ENCODE results near the gene ZBED4.

ZBED4 gene

DNA sequence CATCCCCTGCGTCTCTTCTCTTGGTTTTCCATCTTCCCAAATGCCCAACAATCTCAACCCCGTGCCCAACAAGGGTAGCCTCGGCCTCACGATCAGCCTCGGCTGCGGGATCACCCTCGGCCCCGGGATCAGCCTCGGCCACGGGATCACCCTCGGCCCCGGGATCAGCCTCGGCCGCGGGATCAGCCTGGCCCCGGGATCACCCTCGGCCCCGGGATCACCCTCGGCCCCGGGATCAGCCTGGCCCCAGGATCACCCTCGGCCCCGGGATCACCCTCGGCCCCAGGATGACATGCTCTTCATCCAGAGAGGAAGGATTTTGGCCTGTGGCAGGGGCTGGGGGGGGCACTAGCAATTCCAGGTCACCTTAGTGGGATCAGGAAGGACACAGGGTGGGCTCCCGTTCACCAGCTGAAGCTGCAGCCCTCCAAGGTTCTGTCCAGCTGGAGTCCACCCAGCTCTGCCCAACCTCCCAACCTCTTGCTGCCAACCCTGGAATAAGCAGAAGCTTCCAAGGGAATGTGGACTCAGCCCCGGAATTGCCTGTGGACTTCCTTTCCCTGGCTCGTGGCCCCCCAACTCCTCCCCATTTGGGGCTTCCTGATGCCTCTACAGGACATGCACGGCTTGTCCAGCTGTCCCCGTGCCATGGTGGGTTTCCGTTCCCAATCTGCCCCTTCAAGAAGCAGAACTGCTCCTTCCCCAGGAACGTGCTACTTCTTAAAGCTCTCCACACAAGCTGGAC is 58.4 kb downstream of the ZBED4 start:
- Histone ChIP-seq H3K9me3 (replicated peaks in 1 of 11) (no peaks in the 10 kb centered on the region), H4K20me1 (peaks cover 4 to 89% (median 31%) of the 10 kb centered on the region in 11 experiments; a peak in 18 of 22 replicates), H3K4me1 (peaks cover 3 to 19% (median 8%) of the 10 kb centered on the region in 10 experiments; a peak in 19 of 20 replicates), H3K36me3 (peaks cover 54 to 83% (median 71%) of the 10 kb centered on the region in 11 experiments), H3K4me3 (no peak overlapping the region), H3K4me2 (no peak overlapping the region), H3K27me3 (no peaks in the 10 kb centered on the region), H3K27ac (no peak overlapping the region), H3K9ac (no peak overlapping the region)
- no peak for TF ChIP-seq Cebpa-rat (IDR thresholded peaks at IDR 0.05)

DNA sequence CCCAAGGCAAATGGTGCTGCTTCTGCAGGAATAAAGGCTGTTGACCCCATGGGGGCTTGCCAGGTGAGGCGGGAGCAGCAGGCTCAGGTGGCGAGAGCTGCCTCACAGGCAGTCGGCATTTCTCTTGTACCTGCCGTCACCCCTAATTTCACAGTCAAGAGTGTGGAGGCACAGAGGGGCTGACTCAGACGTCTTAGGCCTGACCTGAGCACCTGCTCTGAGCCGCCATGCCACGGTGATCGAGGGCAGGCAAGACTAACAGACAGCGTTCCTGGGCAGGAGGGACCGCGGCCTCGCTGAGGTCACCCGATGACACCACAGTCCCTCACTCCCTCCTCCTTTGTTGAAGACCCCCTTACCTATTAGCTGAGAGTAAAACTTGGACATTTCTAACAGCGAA is 59.4 kb downstream of the ZBED4 start:
- Histone ChIP-seq H3K9me3 (replicated peaks in 1 of 11) (no peaks in the 10 kb centered on the region), H3K9ac (no peak overlapping the region)

DNA sequence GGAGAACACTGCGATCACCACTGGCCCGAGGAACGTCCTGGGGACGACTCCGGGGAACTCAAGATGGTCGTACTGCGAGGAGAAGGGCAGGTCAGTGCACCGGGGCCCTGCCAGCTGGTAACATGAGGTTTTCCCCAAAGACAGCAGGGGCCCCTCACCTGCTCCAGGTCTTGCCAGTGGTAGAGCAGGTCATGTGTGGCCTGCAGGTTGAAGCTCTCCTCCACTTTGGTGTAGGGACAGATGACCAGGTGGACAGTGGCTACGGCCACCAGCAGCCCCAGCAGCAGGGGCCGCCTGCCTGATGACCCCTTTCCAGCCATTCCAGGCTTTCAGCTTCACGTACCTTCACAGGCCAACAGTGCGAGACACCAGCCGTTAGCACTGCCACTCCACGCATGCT is 59.8 kb downstream of the ZBED4 start:
- TF ChIP-seq Cebpa-rat (IDR thresholded peaks at IDR 0.05): no peak
- peaks cover 7 to 27% (median 16%) of the 10 kb centered on the region in 10 experiments; a peak in 19 of 20 replicates for H3K4me1 ChIP-seq
- H3K4me2 ChIP-seq: no peak overlapping the region
- H3K27ac ChIP-seq: no peak overlapping the region
- no peak overlapping the region for H3K4me3 ChIP-seq
- no peaks in the 10 kb centered on the region for H3K9me3 ChIP-seq (replicated peaks in 1 of 11)
- no peak overlapping the region for H3K9ac ChIP-seq
- peaks cover 4 to 81% (median 28%) of the 10 kb centered on the region in 11 experiments; a peak in 17 of 22 replicates for H4K20me1 ChIP-seq
- H3K27me3 ChIP-seq: no peaks in the 10 kb centered on the region
- peaks cover 45 to 71% (median 59%) of the 10 kb centered on the region in 11 experiments for H3K36me3 ChIP-seq

More for the DNA sequence above, 59.4 kb downstream of the ZBED4 start:
- no peak for TF ChIP-seq Cebpa-rat (IDR thresholded peaks at IDR 0.05)
- H3K4me2 ChIP-seq: no peak overlapping the region
- H3K36me3 ChIP-seq: peaks cover 45 to 74% (median 61%) of the 10 kb centered on the region in 11 experiments
- H3K27me3 ChIP-seq: no peaks in the 10 kb centered on the region
- H4K20me1 ChIP-seq: peaks cover 4 to 81% (median 28%) of the 10 kb centered on the region in 11 experiments; a peak in 17 of 22 replicates
- H3K4me3 ChIP-seq: no peak overlapping the region
- peaks cover 7 to 27% (median 16%) of the 10 kb centered on the region in 10 experiments; a peak in 19 of 20 replicates for H3K4me1 ChIP-seq
- no peak overlapping the region for H3K27ac ChIP-seq

DNA sequence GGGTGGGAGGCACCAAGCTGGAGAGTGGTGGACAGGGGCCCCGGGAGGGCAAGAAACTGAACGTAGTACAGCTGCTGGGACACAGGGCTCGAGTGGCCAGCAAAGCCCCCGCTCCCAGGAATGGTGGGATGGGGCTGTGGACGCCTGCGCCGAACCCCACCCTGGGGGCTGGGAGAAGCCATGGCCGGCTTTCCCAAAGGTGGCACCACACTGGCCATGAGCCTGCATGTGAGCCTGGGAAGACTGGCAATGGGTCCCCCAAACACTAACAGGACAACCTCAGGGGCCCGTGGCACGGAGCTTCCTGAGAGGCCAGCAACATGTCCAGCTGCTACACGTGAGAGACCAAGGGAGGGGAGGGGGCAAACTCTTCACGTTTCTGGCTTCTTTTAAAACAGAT is 60.6 kb downstream of the ZBED4 start:
- no peak overlapping the region; a peak in 1 of 22 replicates for H3K9ac ChIP-seq
- no peak overlapping the region for H3K4me3 ChIP-seq
- peaks cover 4 to 77% (median 28%) of the 10 kb centered on the region in 11 experiments; a peak in 17 of 22 replicates for H4K20me1 ChIP-seq
- no peaks in the 10 kb centered on the region for H3K27me3 ChIP-seq
- no peaks in the 10 kb centered on the region for H3K9me3 ChIP-seq (replicated peaks in 1 of 11)
- H3K36me3 ChIP-seq: peaks cover 43 to 64% (median 54%) of the 10 kb centered on the region in 11 experiments
- H3K4me1 ChIP-seq: peaks cover 11 to 31% (median 21%) of the 10 kb centered on the region in 10 experiments
- no peak overlapping the region for H3K27ac ChIP-seq
- TF ChIP-seq Cebpa-rat (IDR thresholded peaks at IDR 0.05): no peak
- no peak overlapping the region for H3K4me2 ChIP-seq

DNA sequence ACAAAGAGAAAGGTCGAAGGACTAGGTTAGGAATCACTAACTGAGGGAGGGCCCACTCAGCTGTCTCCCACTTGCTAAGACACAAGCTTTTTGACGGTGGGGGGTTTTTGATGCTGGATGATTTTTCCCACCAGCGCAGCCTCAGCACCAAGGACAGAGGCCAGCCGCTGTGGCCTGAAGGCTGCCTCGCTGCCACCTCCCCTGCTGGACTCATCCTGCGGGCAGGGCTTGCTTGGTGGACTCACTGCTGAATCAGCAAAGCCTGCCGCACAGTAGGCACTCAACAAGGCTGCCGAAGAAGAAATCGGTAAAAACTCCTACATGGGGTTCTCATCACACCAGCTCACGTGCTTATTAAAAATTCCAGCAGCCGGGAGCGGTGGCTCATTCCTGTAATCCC is 62.0 kb downstream of the ZBED4 start:
- Histone ChIP-seq H3K27me3 (no peaks in the 10 kb centered on the region), H3K4me3 (no peak overlapping the region), H4K20me1 (peaks cover 4 to 71% (median 28%) of the 10 kb centered on the region in 11 experiments; a peak in 15 of 22 replicates), H3K9me3 (replicated peaks in 1 of 11) (no peaks in the 10 kb centered on the region), H3K27ac (no peak overlapping the region), H3K36me3 (peaks cover 41 to 58% (median 47%) of the 10 kb centered on the region in 11 experiments), H3K9ac (no peak overlapping the region), H3K4me1 (peaks cover 23 to 37% (median 33%) of the 10 kb centered on the region in 10 experiments), H3K4me2 (no peak overlapping the region)
- no peak for TF ChIP-seq Cebpa-rat (IDR thresholded peaks at IDR 0.05)

DNA sequence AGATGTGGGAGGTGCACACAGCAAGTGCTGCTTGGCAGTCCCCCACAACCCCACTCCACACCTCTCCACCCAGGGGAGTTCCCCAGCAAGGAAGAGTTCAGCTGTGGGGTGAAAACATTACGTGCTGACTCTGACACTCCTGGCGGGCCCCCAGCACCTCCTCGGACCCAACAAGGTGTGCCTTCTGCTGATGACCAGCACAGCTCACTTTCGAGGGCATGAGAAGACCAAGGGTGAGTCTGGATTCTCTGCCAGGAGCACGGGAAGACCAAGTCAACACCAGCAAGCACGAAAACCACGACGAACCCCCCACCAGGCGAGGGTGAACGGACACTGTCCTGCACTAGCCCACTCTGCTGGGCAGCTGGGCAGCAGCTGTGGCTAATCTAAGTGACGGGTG is 63.2 kb downstream of the ZBED4 start:
- Histone ChIP-seq H3K27ac (no peak overlapping the region), H3K4me3 (peak overlapping the region in 8 of 10 experiments; percentile 73 to 97 (median 92); a peak in 11 of 20 replicates), H3K4me2 (peak overlapping the region; percentile 87 to 100 (median 97)), H3K36me3 (peaks cover 40 to 58% (median 46%) of the 10 kb centered on the region in 11 experiments), H3K4me1 (peaks cover 23 to 48% (median 45%) of the 10 kb centered on the region in 10 experiments), H3K9me3 (replicated peaks in 1 of 11) (no peaks in the 10 kb centered on the region), H3K9ac (peak overlapping the region in 9 of 11 experiments; percentile 86 to 98 (median 93); a peak in 10 of 22 replicates), H3K27me3 (no peaks in the 10 kb centered on the region), H4K20me1 (peaks cover 4 to 69% (median 22%) of the 10 kb centered on the region in 11 experiments; a peak in 15 of 22 replicates)
- TF ChIP-seq Cebpa-rat (IDR thresholded peaks at IDR 0.05): no peak

DNA sequence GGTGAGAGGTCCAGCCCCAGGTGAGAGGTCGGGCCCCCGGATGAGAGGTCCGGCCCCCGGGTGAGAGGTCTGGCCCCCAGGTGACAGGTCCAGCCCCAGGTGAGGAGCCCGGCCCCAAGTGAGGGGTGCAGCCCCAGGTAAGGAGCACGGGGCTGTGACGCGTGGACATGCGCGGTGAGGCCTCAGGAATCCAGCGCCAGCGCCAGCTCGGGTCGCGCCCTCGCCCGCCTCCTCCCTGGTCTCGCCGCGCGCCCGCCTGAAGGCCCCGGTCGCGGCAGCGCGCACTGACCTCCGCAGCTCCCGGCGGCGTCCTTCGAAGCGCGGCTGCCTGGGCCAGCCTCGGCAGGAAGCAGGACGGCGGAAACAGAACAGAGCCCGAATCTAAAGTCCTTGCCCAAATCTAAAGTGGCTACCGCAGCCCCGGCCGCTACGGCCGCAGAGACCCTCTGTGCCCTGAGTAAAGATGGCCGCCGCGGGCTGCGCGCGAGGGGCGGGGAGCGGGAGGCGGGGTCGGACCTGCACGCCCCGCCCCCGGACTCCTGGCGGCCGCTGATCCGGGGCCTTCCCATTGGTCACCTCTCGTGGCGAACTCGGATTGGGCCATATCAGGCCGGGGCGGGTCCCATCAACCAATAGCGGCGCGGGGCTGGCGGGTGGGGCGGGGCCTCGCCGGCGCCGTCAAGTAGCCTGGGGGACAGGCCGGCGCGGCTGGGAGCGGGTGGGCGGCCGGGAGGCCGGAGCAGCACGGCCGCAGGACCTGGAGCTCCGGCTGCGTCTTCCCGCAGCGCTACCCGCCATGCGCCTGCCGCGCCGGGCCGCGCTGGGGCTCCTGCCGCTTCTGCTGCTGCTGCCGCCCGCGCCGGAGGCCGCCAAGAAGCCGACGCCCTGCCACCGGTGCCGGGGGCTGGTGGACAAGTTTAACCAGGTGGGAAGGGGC is 64.6 kb downstream of the ZBED4 start, which contains the start of the genes ALG12 and CRELD2:
Gene ALG12, minus strand, starts transcription at position 465 of the 937 bp plus-strand sequence. CDS start 4,673 bp downstream, outside the sequence.
Gene CRELD2, plus strand, starts transcription at position 661 of the 937 bp plus-strand sequence. Its CDS starts 136 bp downstream, at position 797.
- TF ChIP-seq Cebpa-rat (IDR thresholded peaks at IDR 0.05): no peak
- peaks cover 27 to 46% (median 34%) of the 10 kb centered on the region in 11 experiments for H3K36me3 ChIP-seq
- peak within 1 kb of the TSS; percentile 95 to 100 (median 98) for H3K4me2 ChIP-seq
- H3K4me3 ChIP-seq: peak within 1 kb of the TSS; percentile 73 to 97 (median 90)
- H4K20me1 ChIP-seq: peaks cover 4 to 60% (median 21%) of the 10 kb centered on the region in 11 experiments; a peak in 15 of 22 replicates
- no peaks in the 10 kb centered on the region for H3K27me3 ChIP-seq
- peak within 1 kb of the TSS; percentile 78 to 93 (median 88) for H3K27ac ChIP-seq
- peak within 1 kb of the TSS; percentile 85 to 98 (median 91) for H3K9ac ChIP-seq
- H3K9me3 ChIP-seq (replicated peaks in 1 of 11): no peaks in the 10 kb centered on the region
- peaks cover 28 to 60% (median 57%) of the 10 kb centered on the region in 10 experiments for H3K4me1 ChIP-seq

All from BLaER1 treated with 17β-estradiol and CSF1 and Interleukin-3, amounts not matched to agents 10 nM and 100 nM (cell line).